SK-N-SH (cell line): ENCODE measurements around the gene SPRY4. TPM values are rescaled to one million over a fixed set of nuclear protein-coding genes. Genes with fewer than 3 reads are reported as not detected.

ENCODE experiments used
- CTCF ChIA-PET: fragments of 300-600, 350-600 bp; formaldehyde crosslinking; extraction: SDS; loops from one replicate; lab custom pipeline; 2021; lab: Yijun Ruan, JAX
- POLR2A ChIA-PET: fragments of 350-600 bp; sonication (Branson Sonifier 250); formaldehyde crosslinking; extraction: SDS; loops from one replicate; lab custom pipeline; 2020; ENCODE audit warnings: antibody characterized with exemption, inconsistent platforms; lab: Yijun Ruan, JAX
- DNase-seq: peaks from one replicate; pipeline ENCODE4 v3.0.0; 2012
- H2AFZ ChIP-seq: fragments of 200-600 bp; sonication (generic); 2 replicates; pipeline ENCODE4 v1.8.1; 2016; ENCODE audit warnings: antibody characterized with exemption, mild to moderate bottlenecking, low read depth
- H3F3A ChIP-seq: fragments of 200-600 bp; sonication (generic); replicated peaks from 2 replicates; pipeline ENCODE3; 2016; ENCODE audit warnings: antibody characterized with exemption, mild to moderate bottlenecking; ENCODE audit not compliant: insufficient read depth
- H3K27ac ChIP-seq, 2 experiments: fragments of 200-500 bp in 1 of 2; fragments of 200-600 bp in 1 of 2; sonication (Bioruptor generic) in 1 of 2; sonication (generic), shearing (Covaris generic) in 1 of 2; 2 replicates each; pipeline versions ENCODE4 v1.5.1 to v1.6.1; 2014 to 2016; ENCODE audit warnings: low read depth in 2 of 2, inconsistent platforms in 1 of 2, low read length in 1 of 2, mild to moderate bottlenecking in 1 of 2, mixed read lengths in 1 of 2
- H3K27me3 ChIP-seq: fragments of 200-600 bp; sonication (generic), shearing (Covaris generic); 2 replicates; pipeline ENCODE4 v1.6.1; 2016; ENCODE audit warnings: mixed run types; ENCODE audit not compliant: insufficient read depth
- H3K36me3 ChIP-seq, 2 experiments: fragments of 200-500 bp in 1 of 2; fragments of 200-600 bp in 1 of 2; sonication (Bioruptor generic) in 1 of 2; sonication (generic) in 1 of 2; replicated peaks in 1 of 2; 2 replicates each; pipeline versions ENCODE3 to v1.5.1; 2014 to 2016; ENCODE audit warnings: low read length in 1 of 2, mild to moderate bottlenecking in 1 of 2; ENCODE audit not compliant: insufficient read depth in 2 of 2, control insufficient read depth in 1 of 2
- H3K4me1 ChIP-seq, 2 experiments: fragments of 200-500 bp in 1 of 2; fragments of 200-600 bp in 1 of 2; sonication (Bioruptor generic) in 1 of 2; sonication (generic), shearing (Covaris generic) in 1 of 2; 2 replicates each; pipeline versions ENCODE4 v1.5.1 to v1.6.1; 2014 to 2016; ENCODE audit warnings: low read depth in 1 of 2, low read length in 1 of 2, mixed run types in 1 of 2; ENCODE audit not compliant: insufficient read depth in 2 of 2, control insufficient read depth in 1 of 2
- H3K4me2 ChIP-seq: fragments of 200-600 bp; sonication (generic), shearing (Covaris generic); 2 replicates; pipeline ENCODE4 v1.6.1; 2017; ENCODE audit warnings: mixed run types
- H3K4me3 ChIP-seq, 2 experiments: fragments of 200-500 bp in 1 of 2; fragments of 200-600 bp in 1 of 2; sonication (Bioruptor generic) in 1 of 2; sonication (generic), shearing (Covaris generic) in 1 of 2; 2 replicates each; pipeline versions ENCODE4 v1.5.1 to v1.8.1; 2014 to 2016; ENCODE audit warnings: low read depth in 2 of 2, inconsistent platforms in 1 of 2, low read length in 1 of 2, mild to moderate bottlenecking in 1 of 2, mixed read lengths in 1 of 2, moderate library complexity in 1 of 2
- H3K79me2 ChIP-seq: fragments of 200-600 bp; sonication (generic); 2 replicates; pipeline ENCODE4 v1.8.1; 2017; ENCODE audit warnings: mild to moderate bottlenecking; ENCODE audit not compliant: insufficient read depth
- H3K9ac ChIP-seq: fragments of 200-600 bp; sonication (generic); 2 replicates; pipeline ENCODE4 v1.6.1; 2017; ENCODE audit warnings: mixed run types
- H3K9me2 ChIP-seq: fragments of 200-600 bp; sonication (generic); 2 replicates; pipeline ENCODE4 v1.6.1; 2017; ENCODE audit warnings: mixed run types
- H3K9me3 ChIP-seq: fragments of 200-600 bp; sonication (generic); 2 replicates; pipeline ENCODE4 v1.6.1; 2017; ENCODE audit warnings: mixed run types, mild to moderate bottlenecking, moderate library complexity
- H4K20me1 ChIP-seq: fragments of 200-600 bp; sonication (generic); 2 replicates; pipeline ENCODE4 v1.6.1; 2017; ENCODE audit warnings: mild to moderate bottlenecking, mixed run types; ENCODE audit not compliant: insufficient read depth
- CTCF ChIP-seq: fragments of 200-600 bp; sonication (generic); IDR thresholded peaks from 2 replicates; pipeline ENCODE4 v1.6.1; 2017; ENCODE audit warnings: antibody characterized with exemption, mild to moderate bottlenecking, moderate library complexity
- FOXJ3 ChIP-seq: sonication (generic); formaldehyde crosslinking; IDR thresholded peaks from 2 replicates; pipeline ENCODE4 v1.5.1; 2020; ENCODE audit warnings: mild to moderate bottlenecking, missing genetic modification reagents
- FOXM1 ChIP-seq: IDR thresholded peaks from 2 replicates; pipeline ENCODE4 v1.4.0; 2012; ENCODE audit warnings: low read depth, mild to moderate bottlenecking
- GATA2 ChIP-seq: sonication (generic); formaldehyde crosslinking; IDR thresholded peaks from 2 replicates; pipeline ENCODE4 v1.5.0; 2020; ENCODE audit warnings: mild to moderate bottlenecking, missing genetic modification reagents
- IRF3 ChIP-seq: fragments of 150-350 bp; IDR thresholded peaks from 2 replicates; pipeline ENCODE4 v1.6.1; 2016; ENCODE audit warnings: mild to moderate bottlenecking, low read depth, low read length
- NRF1 ChIP-seq: IDR thresholded peaks from 2 replicates; pipeline ENCODE4 v1.6.1; 2012; ENCODE audit warnings: low read depth, mild to moderate bottlenecking, low read length
- PBX3 ChIP-seq: IDR thresholded peaks from 2 replicates; pipeline ENCODE4; 2012
- RCOR1 ChIP-seq: fragments of 150-350 bp; IDR thresholded peaks from 2 replicates; pipeline ENCODE4 v1.6.1; 2017; ENCODE audit warnings: antibody characterized with exemption, low read length
- SMC3 ChIP-seq: IDR thresholded peaks from 2 replicates; pipeline ENCODE4 v1.6.1; 2012; ENCODE audit warnings: low read depth, low read length, improper control_type of control experiment
- TEAD4 ChIP-seq: IDR thresholded peaks from 2 replicates; pipeline ENCODE4 v1.4.0; 2012; ENCODE audit warnings: mild to moderate bottlenecking, borderline replicate concordance; ENCODE audit not compliant: insufficient read depth
- USF1 ChIP-seq: IDR thresholded peaks from 2 replicates; pipeline ENCODE4 v1.4.0; 2012; ENCODE audit warnings: low read depth, borderline replicate concordance
- YY1 ChIP-seq: IDR thresholded peaks from 2 replicates; pipeline ENCODE4 v1.4.0; 2012; ENCODE audit warnings: low read depth, mild to moderate bottlenecking
- ZBTB33 ChIP-seq: IDR thresholded peaks from 2 replicates; pipeline ENCODE4 v1.4.0; 2012; ENCODE audit warnings: low read depth, borderline replicate concordance
- WGBS: methylation state at CpG from one replicate; pipeline ENCODE4 v1.1.6; 2017; ENCODE audit warnings: low lambda C conversion rate; 5-methylcytosine and 5-hydroxymethylcytosine counted together
- polyA plus RNA-seq, 3 experiments: library from polyadenylated mRNA; depleted of rRNA; stranded (reverse); fragments of >200 nt; gene quantifications; 2 replicates each; pipeline ENCODE4 v1.2.3, GENCODE V29; 2012

Gene SPRY4
- polyA plus RNA-seq, 1 of the 3 experiments (the other 2 are of a cell fraction), result 18.0 TPM

- H3K4me1 ChIP-seq, result peaks cover 0 to 28% of the 10 kb centered on the region in 2 experiments; a peak in 1 of 4 replicates
- no peaks in the 10 kb centered on the region for H3K9me2 ChIP-seq
- H3K79me2 ChIP-seq, result no peaks in the 10 kb centered on the region
- no peak overlapping the region for H3K27ac ChIP-seq
- no peak for DNase-seq
- no peaks in the 10 kb centered on the region for H3K36me3 ChIP-seq
- H3K9me3 ChIP-seq, result no peaks in the 10 kb centered on the region
- no peak overlapping the region for H3K9ac ChIP-seq
- ChIA-PET POLR2A (no interaction called here), CTCF (interaction anchor here (2.6 kb wide), 1 partner anchor 43 kb away, joined by 9 read pairs; the partner anchor contains the start of gene SPRY4)
- 94% methylated on average over 6 of the region's 6 CpGs for WGBS
- H2AFZ ChIP-seq, result no peak overlapping the region
- no peak overlapping the region for H3K4me3 ChIP-seq
- no peaks in the 10 kb centered on the region for H4K20me1 ChIP-seq
- TF ChIP-seq RCOR1 (no peak), YY1 (no peak), FOXJ3 (no peak), FOXM1 (no peak), TEAD4 (no peak), IRF3 (no peak), GATA2 (CRISPR knock-in tag) (no peak), NRF1 (no peak), USF1 (no peak), PBX3 (no peak), SMC3 (no peak), CTCF (no peak), ZBTB33 (no peak)
- TF ChIP-seq, all 33 proteins: peak for 0
- Histone ChIP-seq H3K4me2 (no peak overlapping the region), H3K27me3 (no peaks in the 10 kb centered on the region), H3F3A (no peaks in the 10 kb centered on the region)
Measured at GRCh38 chr5:142281966-142282365, 42.9 kb downstream of the SPRY4 start.
